Measurements from ENCODE around the gene ESAM. TPM values are rescaled to one million over a fixed set of nuclear protein-coding genes. Genes with fewer than 3 reads are reported as not detected.
A peak's percentile ranks its signal among the peaks of the same experiment; 100 is the strongest.

The ESAM gene
- total and polyA plus RNA-seq, 2 of the 8 experiments (the other 6 are each of a cell fraction or from before 2014, with no cell fraction given): 0.09 TPM; not detected in 1

- Histone ChIP-seq H3K23me2 (ENCODE audit: low read depth, low read length) (peaks cover 11% of the 10 kb centered on the region; the same call in 1 of the 2 replicates), H2BK5ac (ENCODE audit: low read depth, low read length) (no peak overlapping the region), H4K5ac (ENCODE audit: insufficient read length, low read depth, low read length) (no peak overlapping the region), H3K27me3 (replicated peaks in 1 of 4; ENCODE audit: control insufficient read depth in 3 of 4, extremely low read depth in 1 of 4, insufficient read depth in 3 of 4, low read length in 3 of 4) (peaks cover 92 to 99% (median 97%) of the 10 kb centered on the region in 4 experiments), H3K14ac (ENCODE audit: insufficient read length) (no peak overlapping the region), H3K4me1 (replicated peaks in 1 of 4; ENCODE audit: control insufficient read depth in 3 of 4, insufficient read depth in 4 of 4, low read length in 3 of 4) (peaks cover 0 to 17% (median 14%) of the 10 kb centered on the region in 4 experiments; a peak in 6 of 7 replicates), H2BK20ac (ENCODE audit: low read length) (no peak overlapping the region), H2AK5ac (ENCODE audit: low read depth, low read length) (no peak overlapping the region), H3K79me1 (ENCODE audit: low read depth, low read length) (no peaks in the 10 kb centered on the region), H3K36me3 (ENCODE audit: control insufficient read depth in 2 of 4, insufficient read depth in 4 of 4, low read length in 3 of 4) (no peaks in the 10 kb centered on the region), H3K23ac (ENCODE audit: insufficient read length) (no peak overlapping the region), H3K9me3 (ENCODE audit: insufficient read depth in 2 of 2, low read depth in 1 of 2, low read length in 1 of 2) (no peaks in the 10 kb centered on the region), H2AFZ (ENCODE audit: low read length) (no peak overlapping the region), H3K18ac (ENCODE audit: extremely low read depth, low read length) (no peak overlapping the region), H2BK120ac (replicated peaks; ENCODE audit: low read depth, low read length) (no peak overlapping the region), H3K4ac (replicated peaks; ENCODE audit: insufficient read length, low read depth, low read length) (no peak overlapping the region), H2BK15ac (ENCODE audit: low read length) (no peak overlapping the region), H3K27ac (ENCODE audit: low read depth, low read length) (no peak overlapping the region), H2BK12ac (ENCODE audit: low read depth, low read length) (peak overlapping the region; percentile 68; the same call in 1 of the 2 replicates), H3K9ac (replicated peaks in 1 of 4; ENCODE audit: extremely low read depth in 1 of 4, low read depth in 3 of 4, low read length in 3 of 4) (no peak overlapping the region), H4K20me1 (replicated peaks in 1 of 2; ENCODE audit: control insufficient read depth in 1 of 2, insufficient read depth in 2 of 2, low read length in 2 of 2) (peaks cover 16 to 31% of the 10 kb centered on the region in 2 experiments), H3K56ac (replicated peaks; ENCODE audit: insufficient read length, low read depth, low read length) (no peak overlapping the region), H4K8ac (ENCODE audit: extremely low read depth, insufficient read depth, low read length) (no peak overlapping the region; the same call in 1 of the 2 replicates), H3K4me2 (ENCODE audit: insufficient read depth in 1 of 2, low read depth in 2 of 2, low read length in 2 of 2) (peak overlapping the region; percentile 83 to 95), H4K91ac (replicated peaks; ENCODE audit: insufficient read length, low read length) (no peak overlapping the region), H3K79me2 (ENCODE audit: control insufficient read depth in 1 of 2, insufficient read depth in 2 of 2, low read length in 2 of 2) (no peaks in the 10 kb centered on the region), H3K4me3 (ENCODE audit: extremely low read depth in 1 of 4, insufficient read depth in 2 of 4, low read depth in 3 of 4, low read length in 4 of 4) (peak overlapping the region; percentile 72 to 83 (median 77); a peak in 7 of 8 replicates)
- TF ChIP-seq GABPA (IDR thresholded peaks at IDR 0.05; ENCODE audit: borderline replicate concordance, insufficient read depth, low read length) (no peak), E2F6 (IDR thresholded peaks at IDR 0.05) (peak; percentile 55; the same call in 1 of the 2 replicates), SUZ12 (IDR thresholded peaks at IDR 0.05; ENCODE audit: low read length) (peak; percentile 95; the same call in 1 of the 2 replicates), EZH2 (IDR thresholded peaks at IDR 0.05; ENCODE audit: low read depth, low read length, severe bottlenecking) (peak; percentile 95), FOSL1 (IDR thresholded peaks at IDR 0.05; ENCODE audit: insufficient read depth, low read depth, low read length) (no peak), RNF2 (IDR thresholded peaks at IDR 0.05; ENCODE audit: borderline replicate concordance, low read depth, low read length, missing control alignments, poor library complexity, severe bottlenecking) (peak; percentile 87)
- 3% methylated on average over 39 of the region's 44 CpGs; no CpG with 5 or more reads in 1 of the 2 experiments for WGBS, 2 experiments (ENCODE audit: extremely low coverage in 1 of 2, insufficient coverage in 1 of 2, insufficient read length in 1 of 2, insufficient replicate concordance in 2 of 2, low coverage in 1 of 2, low lambda C conversion rate in 2 of 2, missing lambda C conversion rate in 1 of 2)
- DNase-seq (ENCODE audit: low read depth in 1 of 2, low spot score in 2 of 2): peak in 1 of 2 experiments; percentile 60
- FAIRE-seq: no peak
- ChIA-PET CTCF (ENCODE audit: partially characterized antibody) (interaction anchor here (0.6 to 28.0 kb wide), 20 partner anchors 6 to 139 kb away, joined by 3 to 382 read pairs (median 6); partner anchors contain the start of genes ESAM, NRGN, SIAE and SPA17), POLR2A (ENCODE audit: partially characterized antibody) (interaction anchor here (0.8 to 2.8 kb wide), 5 partner anchors 10 to 114 kb away, joined by 3 to 13 read pairs (median 3); partner anchors contain the start of genes SIAE and SPA17)
Observed at GRCh38 chr11:124745270-124745834, 16.7 kb downstream of the ESAM start.
